ENCODE data around the gene TEX36.
"Not testable (repeated sequence)": the region's sequence is repeated elsewhere in the genome, so short reads cannot be mapped to it uniquely, and the experiment has no call there.

DNA sequence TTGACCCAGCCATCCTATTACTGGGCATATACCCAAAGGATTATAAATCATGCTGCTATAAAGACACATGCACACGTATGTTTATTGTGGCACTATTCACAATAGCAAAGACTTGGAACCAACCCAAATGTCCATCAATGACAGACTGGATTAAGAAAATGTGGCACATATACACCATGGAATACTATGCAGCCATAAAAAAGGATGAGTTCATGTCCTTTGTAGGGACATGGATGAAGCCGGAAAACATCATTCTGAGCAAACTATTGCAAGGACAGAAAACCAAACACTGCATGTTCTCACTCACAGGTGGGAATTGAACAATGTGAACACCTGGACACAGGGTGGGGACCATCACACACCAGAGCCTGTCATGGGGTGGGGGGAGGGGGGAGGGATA is 29.9 kb downstream of the TEX36 start:
- TF ChIP-seq, protein P1, sequence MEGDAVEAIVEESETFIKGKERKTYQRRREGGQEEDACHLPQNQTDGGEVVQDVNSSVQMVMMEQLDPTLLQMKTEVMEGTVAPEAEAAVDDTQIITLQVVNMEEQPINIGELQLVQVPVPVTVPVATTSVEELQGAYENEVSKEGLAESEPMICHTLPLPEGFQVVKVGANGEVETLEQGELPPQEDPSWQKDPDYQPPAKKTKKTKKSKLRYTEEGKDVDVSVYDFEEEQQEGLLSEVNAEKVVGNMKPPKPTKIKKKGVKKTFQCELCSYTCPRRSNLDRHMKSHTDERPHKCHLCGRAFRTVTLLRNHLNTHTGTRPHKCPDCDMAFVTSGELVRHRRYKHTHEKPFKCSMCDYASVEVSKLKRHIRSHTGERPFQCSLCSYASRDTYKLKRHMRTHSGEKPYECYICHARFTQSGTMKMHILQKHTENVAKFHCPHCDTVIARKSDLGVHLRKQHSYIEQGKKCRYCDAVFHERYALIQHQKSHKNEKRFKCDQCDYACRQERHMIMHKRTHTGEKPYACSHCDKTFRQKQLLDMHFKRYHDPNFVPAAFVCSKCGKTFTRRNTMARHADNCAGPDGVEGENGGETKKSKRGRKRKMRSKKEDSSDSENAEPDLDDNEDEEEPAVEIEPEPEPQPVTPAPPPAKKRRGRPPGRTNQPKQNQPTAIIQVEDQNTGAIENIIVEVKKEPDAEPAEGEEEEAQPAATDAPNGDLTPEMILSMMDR (IDR thresholded peaks at IDR 0.05): not testable (repeated sequence)
- not testable (repeated sequence) for TF ChIP-seq EP300 (IDR thresholded peaks at IDR 0.05); POLR2A (IDR thresholded peaks at IDR 0.05; ENCODE audit: low read depth)

Measured in esophagus muscularis mucosa (tissue), 4 donors.